HL-60 (cell line): ENCODE data around the gene SPINK14.

ENCODE experiments used
- GABPA ChIP-seq: IDR thresholded peaks from 2 replicates; pipeline ENCODE4 v1.6.1; 2012; ENCODE audit warnings: low read depth
- POLR2AphosphoS5 ChIP-seq: IDR thresholded peaks from 2 replicates; pipeline ENCODE4 v1.6.1; 2012; ENCODE audit warnings: low read depth
- TF ChIP-seq, protein P1 (sequence below): IDR thresholded peaks from one replicate; pipeline ENCODE4 v1.5.1; 2011; ENCODE audit warnings: low read length, control low read depth, inconsistent platforms; ENCODE audit not compliant: insufficient read depth

DNA sequence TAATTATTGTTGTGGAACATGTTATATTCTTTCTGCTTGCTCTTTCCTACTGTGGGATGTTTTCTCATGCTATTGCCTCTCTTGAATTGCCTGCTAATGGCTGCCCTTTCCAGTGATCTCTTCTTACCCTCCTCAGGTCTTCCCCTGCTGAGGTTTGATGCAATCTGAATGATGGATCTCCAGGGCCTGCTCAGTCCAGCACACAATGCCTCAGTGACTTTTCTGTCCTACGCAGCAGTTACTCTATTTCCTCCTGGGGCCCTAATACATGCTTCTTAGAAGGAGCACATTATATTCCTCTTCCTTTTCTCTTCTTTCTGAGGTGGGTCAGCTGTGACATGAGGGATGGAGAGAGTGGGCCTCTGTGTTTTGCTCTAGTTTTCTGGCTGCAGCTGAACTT lies at the start of gene SPINK14:
- TF ChIP-seq, protein P1, sequence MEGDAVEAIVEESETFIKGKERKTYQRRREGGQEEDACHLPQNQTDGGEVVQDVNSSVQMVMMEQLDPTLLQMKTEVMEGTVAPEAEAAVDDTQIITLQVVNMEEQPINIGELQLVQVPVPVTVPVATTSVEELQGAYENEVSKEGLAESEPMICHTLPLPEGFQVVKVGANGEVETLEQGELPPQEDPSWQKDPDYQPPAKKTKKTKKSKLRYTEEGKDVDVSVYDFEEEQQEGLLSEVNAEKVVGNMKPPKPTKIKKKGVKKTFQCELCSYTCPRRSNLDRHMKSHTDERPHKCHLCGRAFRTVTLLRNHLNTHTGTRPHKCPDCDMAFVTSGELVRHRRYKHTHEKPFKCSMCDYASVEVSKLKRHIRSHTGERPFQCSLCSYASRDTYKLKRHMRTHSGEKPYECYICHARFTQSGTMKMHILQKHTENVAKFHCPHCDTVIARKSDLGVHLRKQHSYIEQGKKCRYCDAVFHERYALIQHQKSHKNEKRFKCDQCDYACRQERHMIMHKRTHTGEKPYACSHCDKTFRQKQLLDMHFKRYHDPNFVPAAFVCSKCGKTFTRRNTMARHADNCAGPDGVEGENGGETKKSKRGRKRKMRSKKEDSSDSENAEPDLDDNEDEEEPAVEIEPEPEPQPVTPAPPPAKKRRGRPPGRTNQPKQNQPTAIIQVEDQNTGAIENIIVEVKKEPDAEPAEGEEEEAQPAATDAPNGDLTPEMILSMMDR = no peak
- TF ChIP-seq POLR2AphosphoS5 (no peak), GABPA (no peak)
